ENCODE data around the gene SCO2. TPM values are rescaled to one million over a fixed set of nuclear protein-coding genes. Genes with fewer than 3 reads are reported as not detected.

The SCO2 gene
- total and polyA plus RNA-seq, 2 of the 4 experiments (the other 2 are of a cell fraction), result 1.3 to 1.9 TPM

DNA sequence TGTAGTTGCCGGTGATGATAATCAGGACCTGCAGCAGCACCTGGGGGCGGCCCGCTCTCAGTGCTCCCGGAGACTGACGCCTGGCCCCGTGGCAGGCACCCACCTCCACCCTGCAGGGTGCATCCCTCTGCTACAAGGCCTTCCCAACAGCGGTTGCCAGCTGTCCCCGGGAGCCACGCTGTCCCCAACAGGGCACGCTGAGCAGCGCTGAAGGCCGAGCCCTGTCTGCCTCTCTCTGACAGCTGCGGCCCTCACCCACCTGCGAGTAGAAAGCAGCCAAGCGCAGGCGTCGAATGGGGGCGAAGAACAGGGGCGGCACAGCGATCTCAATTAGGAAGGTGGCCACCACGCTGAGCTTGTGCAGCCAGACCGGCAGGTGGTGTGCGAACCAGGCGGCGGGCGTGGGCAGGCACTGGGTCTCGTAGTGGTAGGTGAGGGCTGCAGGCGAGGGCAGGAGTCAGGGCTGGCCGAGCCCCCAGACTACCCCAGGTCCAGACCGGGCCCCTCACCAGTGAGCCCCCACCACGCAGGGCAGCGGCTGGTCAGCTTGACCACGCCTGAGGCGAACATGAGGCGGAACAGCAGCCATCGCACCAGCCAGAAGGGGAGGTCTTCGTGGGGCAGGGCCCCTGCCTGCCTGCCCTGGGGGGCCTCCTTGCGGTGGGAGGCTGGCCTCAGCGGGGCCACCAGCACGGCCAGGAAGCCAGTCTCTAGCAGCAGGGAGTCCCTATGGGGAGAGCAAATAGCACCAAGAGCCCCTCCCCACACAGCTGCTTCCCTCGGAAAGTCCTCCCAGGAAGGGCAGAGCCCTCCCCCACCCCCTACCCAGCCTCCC lies 19.4 kb downstream of the SCO2 start (continued):
- TF ChIP-seq FOS (IDR thresholded peaks at IDR 0.05; ENCODE audit: low read depth, low read length), result no peak

- no peaks in the 10 kb centered on the region for H3K27me3 ChIP-seq (ENCODE audit: control insufficient read depth, insufficient read depth, low read length)
- H3K9ac ChIP-seq (ENCODE audit: low read depth, low read length), result no peak overlapping the region
- H3K9me1 ChIP-seq (ENCODE audit: insufficient read depth, low read length), result no peaks in the 10 kb centered on the region
- no peak overlapping the region for H3K56ac ChIP-seq (ENCODE audit: extremely low read depth, insufficient read depth, low read length)
- in situ Hi-C loops (cut with MboI; ENCODE audit: low sequenced_read_pairs) (no loop called here), dilution Hi-C loops (cut with HindIII; ENCODE audit: low sequenced_read_pairs, unreplicated experiment) (no loop called here), intact Hi-C loops (cut with micrococcal nuclease) (no loop called here)
- H3K4ac ChIP-seq (ENCODE audit: low read depth, low read length), result no peak overlapping the region
- no peak overlapping the region for H3K27ac ChIP-seq (ENCODE audit: insufficient read depth, low read length)
- H2BK120ac ChIP-seq (ENCODE audit: low read depth, low read length), result no peak overlapping the region
- TSS peak; percentile 39 for BruUV-seq (replicated peaks)
- peaks cover 28% of the 10 kb centered on the region for H3K36me3 ChIP-seq (ENCODE audit: control insufficient read depth, insufficient read depth, low read length)
- peaks cover 8 to 49% of the 10 kb centered on the region in 2 experiments for H3K79me1 ChIP-seq (ENCODE audit: low read depth in 1 of 2, low read length in 2 of 2)
- no peak overlapping the region for H4K5ac ChIP-seq (ENCODE audit: low read depth, low read length)
- peak overlapping the region; percentile 26 for H2AK9ac ChIP-seq (replicated peaks; ENCODE audit: low read depth, low read length, poor library complexity)
- H3K23ac ChIP-seq (ENCODE audit: low read depth, low read length), result no peak overlapping the region
- H2BK15ac ChIP-seq (ENCODE audit: low read depth, low read length), result no peak overlapping the region
- H3K4me3 ChIP-seq (ENCODE audit: insufficient read depth, low read depth, low read length), result no peak overlapping the region
- no peak overlapping the region for H4K8ac ChIP-seq (ENCODE audit: low read depth in 2 of 2, low read length in 2 of 2)
- no peak overlapping the region for H3K18ac ChIP-seq (ENCODE audit: low read depth, low read length)
- H3K14ac ChIP-seq (replicated peaks; ENCODE audit: low read depth, low read length), result no peak overlapping the region
- no peak for DNase-seq
- peaks cover 4% of the 10 kb centered on the region for H3K4me1 ChIP-seq (ENCODE audit: control insufficient read depth, insufficient read depth, low read length)
- no peak overlapping the region for H4K91ac ChIP-seq (ENCODE audit: insufficient read depth, low read depth, low read length)
- no peak for ATAC-seq (ENCODE audit: low read depth)
- H2AK5ac ChIP-seq (ENCODE audit: low read depth, low read length), result no peak overlapping the region
- H2BK20ac ChIP-seq (ENCODE audit: low read depth, low read length), result no peak overlapping the region
- WGBS, 2 experiments (ENCODE audit: extremely low coverage in 2 of 2, insufficient read length in 1 of 2), result 93% methylated on average over 12 of the region's 14 CpGs; no CpG with 5 or more reads in 1 of the 2 experiments
- no peak overlapping the region for H2AFZ ChIP-seq (replicated peaks; ENCODE audit: low read length, poor library complexity)
- no peak overlapping the region for H2BK5ac ChIP-seq (ENCODE audit: low read depth, low read length, poor library complexity, severe bottlenecking)
- TF ChIP-seq MAZ (IDR thresholded peaks at IDR 0.05; ENCODE audit: borderline replicate concordance, low read depth, low read length), result no peak
- TF ChIP-seq FOS (IDR thresholded peaks at IDR 0.05; ENCODE audit: low read depth, low read length), result no peak
- TF ChIP-seq ELK1 (IDR thresholded peaks at IDR 0.05; ENCODE audit: borderline replicate concordance, low read depth, low read length), result no peak
- no peak for TF ChIP-seq RCOR1 (IDR thresholded peaks at IDR 0.05; ENCODE audit: insufficient replicate concordance, low read length)
- TF ChIP-seq CEBPB (IDR thresholded peaks at IDR 0.05; ENCODE audit: low read depth, low read length), result no peak
- TF ChIP-seq, protein P1, sequence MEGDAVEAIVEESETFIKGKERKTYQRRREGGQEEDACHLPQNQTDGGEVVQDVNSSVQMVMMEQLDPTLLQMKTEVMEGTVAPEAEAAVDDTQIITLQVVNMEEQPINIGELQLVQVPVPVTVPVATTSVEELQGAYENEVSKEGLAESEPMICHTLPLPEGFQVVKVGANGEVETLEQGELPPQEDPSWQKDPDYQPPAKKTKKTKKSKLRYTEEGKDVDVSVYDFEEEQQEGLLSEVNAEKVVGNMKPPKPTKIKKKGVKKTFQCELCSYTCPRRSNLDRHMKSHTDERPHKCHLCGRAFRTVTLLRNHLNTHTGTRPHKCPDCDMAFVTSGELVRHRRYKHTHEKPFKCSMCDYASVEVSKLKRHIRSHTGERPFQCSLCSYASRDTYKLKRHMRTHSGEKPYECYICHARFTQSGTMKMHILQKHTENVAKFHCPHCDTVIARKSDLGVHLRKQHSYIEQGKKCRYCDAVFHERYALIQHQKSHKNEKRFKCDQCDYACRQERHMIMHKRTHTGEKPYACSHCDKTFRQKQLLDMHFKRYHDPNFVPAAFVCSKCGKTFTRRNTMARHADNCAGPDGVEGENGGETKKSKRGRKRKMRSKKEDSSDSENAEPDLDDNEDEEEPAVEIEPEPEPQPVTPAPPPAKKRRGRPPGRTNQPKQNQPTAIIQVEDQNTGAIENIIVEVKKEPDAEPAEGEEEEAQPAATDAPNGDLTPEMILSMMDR (conservative IDR thresholded peaks at IDR 0.05; ENCODE audit: low read depth, low read length), result no peak
- H3K4me2 ChIP-seq (ENCODE audit: low read depth, low read length), result no peak overlapping the region
- no peaks in the 10 kb centered on the region; the same call in 1 of the 2 replicates for H4K20me1 ChIP-seq (ENCODE audit: insufficient read depth, low read length)
- no peaks in the 10 kb centered on the region for H3K9me3 ChIP-seq (ENCODE audit: control insufficient read depth, insufficient read depth, low read length)
- CTCF ChIA-PET, result no interaction called here
- POLR2A ChIA-PET (ENCODE audit: unreplicated experiment), result no interaction called here
Observed at GRCh38 chr22:50505276-50505775, 20.1 kb downstream of the SCO2 start.
